ENCODE measurements around the gene CNTNAP2. TPM values are rescaled to one million over a fixed set of nuclear protein-coding genes. Genes with fewer than 3 reads are reported as not detected.

The CNTNAP2 gene
- total and polyA plus RNA-seq, 8 donors, result 0.19 to 18.2 (median 0.56) TPM

- DNase-seq, result no peak
- TF ChIP-seq POLR2A (IDR thresholded peaks at IDR 0.05), result no peak
- TF ChIP-seq, protein P1, sequence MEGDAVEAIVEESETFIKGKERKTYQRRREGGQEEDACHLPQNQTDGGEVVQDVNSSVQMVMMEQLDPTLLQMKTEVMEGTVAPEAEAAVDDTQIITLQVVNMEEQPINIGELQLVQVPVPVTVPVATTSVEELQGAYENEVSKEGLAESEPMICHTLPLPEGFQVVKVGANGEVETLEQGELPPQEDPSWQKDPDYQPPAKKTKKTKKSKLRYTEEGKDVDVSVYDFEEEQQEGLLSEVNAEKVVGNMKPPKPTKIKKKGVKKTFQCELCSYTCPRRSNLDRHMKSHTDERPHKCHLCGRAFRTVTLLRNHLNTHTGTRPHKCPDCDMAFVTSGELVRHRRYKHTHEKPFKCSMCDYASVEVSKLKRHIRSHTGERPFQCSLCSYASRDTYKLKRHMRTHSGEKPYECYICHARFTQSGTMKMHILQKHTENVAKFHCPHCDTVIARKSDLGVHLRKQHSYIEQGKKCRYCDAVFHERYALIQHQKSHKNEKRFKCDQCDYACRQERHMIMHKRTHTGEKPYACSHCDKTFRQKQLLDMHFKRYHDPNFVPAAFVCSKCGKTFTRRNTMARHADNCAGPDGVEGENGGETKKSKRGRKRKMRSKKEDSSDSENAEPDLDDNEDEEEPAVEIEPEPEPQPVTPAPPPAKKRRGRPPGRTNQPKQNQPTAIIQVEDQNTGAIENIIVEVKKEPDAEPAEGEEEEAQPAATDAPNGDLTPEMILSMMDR (IDR thresholded peaks at IDR 0.05), result no peak
- no peak for TF ChIP-seq EP300 (IDR thresholded peaks at IDR 0.05)
- no peak for TF ChIP-seq POLR2AphosphoS5 (IDR thresholded peaks at IDR 0.05)
- H3K9me3 ChIP-seq, result no peaks in the 10 kb centered on the region
- H3K4me1 ChIP-seq, result no peaks in the 10 kb centered on the region
- H3K4me3 ChIP-seq, result no peak overlapping the region
- H3K36me3 ChIP-seq, result no peaks in the 10 kb centered on the region
- intact Hi-C loops (cut with DNase I; ENCODE audit: low total_unique reads), result no loop called here
- WGBS, 5 donors, result 86 to 93% (median 91%) methylated on average over 5 of the region's 5 CpGs
- H3K27me3 ChIP-seq, result no peaks in the 10 kb centered on the region
- no peak overlapping the region for H3K27ac ChIP-seq
Measured at GRCh38 chr7:147885869-147886268, 1769.3 kb downstream of the CNTNAP2 start.

DNA sequence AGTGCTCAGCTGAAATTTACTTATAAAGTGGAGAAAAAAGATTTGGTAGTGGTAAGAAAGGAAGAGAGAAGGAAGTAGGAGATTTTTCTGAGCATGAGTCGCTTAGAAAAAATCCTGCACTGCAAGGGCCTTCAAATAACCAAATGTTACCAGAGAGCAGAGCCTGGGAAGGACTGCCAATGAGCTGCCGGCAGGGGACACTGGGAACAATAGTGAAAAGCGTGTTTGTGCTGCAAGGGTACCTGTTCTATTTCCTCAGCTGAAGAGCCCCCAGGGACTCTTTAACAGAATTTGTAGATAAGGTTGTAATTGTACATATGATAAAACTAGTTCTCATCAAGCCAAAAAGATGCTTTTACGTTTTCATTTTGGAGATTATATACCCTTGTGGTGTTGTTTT lies 1777.7 kb downstream of the CNTNAP2 start:
- no peaks in the 10 kb centered on the region for H3K9me3 ChIP-seq
- no peaks in the 10 kb centered on the region for H3K27me3 ChIP-seq
- no peak for DNase-seq
- no peak overlapping the region for H3K4me3 ChIP-seq
- no peaks in the 10 kb centered on the region for H3K36me3 ChIP-seq
- TF ChIP-seq POLR2AphosphoS5 (IDR thresholded peaks at IDR 0.05) (no peak), POLR2A (IDR thresholded peaks at IDR 0.05) (no peak), EP300 (IDR thresholded peaks at IDR 0.05) (no peak)
- TF ChIP-seq, protein P1 (IDR thresholded peaks at IDR 0.05), result no peak
- intact Hi-C loops (cut with DNase I; ENCODE audit: low total_unique reads), result no loop called here
- H3K4me1 ChIP-seq, result no peaks in the 10 kb centered on the region
- H3K27ac ChIP-seq, result no peak overlapping the region
- WGBS, 5 donors, result 24 to 47% (median 31%) methylated on average over 4 of the region's 4 CpGs

GRCh38 chr7:147896121-147896520 lies 1779.5 kb downstream of the CNTNAP2 start:
- TF ChIP-seq, protein P1 (IDR thresholded peaks at IDR 0.05), result no peak
- TF ChIP-seq EP300 (IDR thresholded peaks at IDR 0.05) (no peak), POLR2AphosphoS5 (IDR thresholded peaks at IDR 0.05) (no peak), POLR2A (IDR thresholded peaks at IDR 0.05) (no peak)
- no peaks in the 10 kb centered on the region for H3K4me1 ChIP-seq
- no peaks in the 10 kb centered on the region for H3K9me3 ChIP-seq
- no peak for DNase-seq
- no peaks in the 10 kb centered on the region for H3K27me3 ChIP-seq
- intact Hi-C loops (cut with DNase I; ENCODE audit: low total_unique reads), result no loop called here
- H3K27ac ChIP-seq, result no peak overlapping the region
- H3K4me3 ChIP-seq, result no peak overlapping the region
- 93 to 97% (median 96%) methylated on average over 7 of the region's 7 CpGs for WGBS, 5 donors
- H3K36me3 ChIP-seq, result no peaks in the 10 kb centered on the region

GRCh38 chr7:147903536-147904218 lies 1787.1 kb downstream of the CNTNAP2 start:
- DNase-seq, result no peak
- intact Hi-C loops (cut with DNase I; ENCODE audit: low total_unique reads), result no loop called here
- 85 to 88% (median 87%) methylated on average over 13 of the region's 13 CpGs for WGBS, 5 donors
- Histone ChIP-seq H3K27ac (no peak overlapping the region), H3K36me3 (no peaks in the 10 kb centered on the region), H3K27me3 (no peaks in the 10 kb centered on the region), H3K9me3 (no peaks in the 10 kb centered on the region), H3K4me1 (no peaks in the 10 kb centered on the region), H3K4me3 (no peak overlapping the region)
- no peak for TF ChIP-seq POLR2AphosphoS5 (IDR thresholded peaks at IDR 0.05)
- TF ChIP-seq, protein P1 (IDR thresholded peaks at IDR 0.05), result no peak
- TF ChIP-seq EP300 (IDR thresholded peaks at IDR 0.05), result no peak
- TF ChIP-seq POLR2A (IDR thresholded peaks at IDR 0.05), result no peak

All from stomach (tissue), 9 donors.